SK-MEL-5 (cell line): ENCODE measurements around the gene LRFN3. TPM values are rescaled to one million over a fixed set of nuclear protein-coding genes. Genes with fewer than 3 reads are reported as not detected.

Experiments
- DNase-seq: peaks from one replicate; pipeline ENCODE4 v3.0.0-alpha.2; 2016; ENCODE audit warnings: low read depth, low spot score
- in situ Hi-C: cut with HindIII; loops from 2 replicates; pipeline ENCODE4 v1.10.0; 2016; ENCODE audit warnings: low sequenced_read_pairs, high pct_unique_total_duplicates, low pct_unique_long_range_greater_than_20kb
- total RNA-seq: library from RNA; depleted of rRNA; stranded (reverse); fragments of >200 nt; shearing (Covaris generic); gene quantifications from 2 replicates; pipeline ENCODE4 v1.2.3, GENCODE V29; 2014

Gene LRFN3
- total RNA-seq, 1 experiment from 2014 or later: 1.8 TPM

DNA sequence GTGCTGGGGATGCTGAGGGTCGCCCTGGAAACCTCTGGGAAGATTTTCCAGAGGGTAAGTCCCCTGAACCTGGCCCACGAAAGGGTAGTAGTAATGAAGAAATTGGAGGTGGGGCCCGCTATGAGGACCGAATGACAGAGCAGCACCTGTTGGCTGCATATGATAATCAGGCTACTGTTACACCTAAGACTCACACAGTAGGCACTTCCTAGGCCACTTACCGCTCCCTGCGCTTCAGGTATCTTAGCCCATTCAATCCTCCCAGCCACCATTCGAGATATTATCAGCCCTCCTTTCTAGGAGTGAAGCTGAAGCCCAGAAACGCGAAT is 4.3 kb upstream of the LRFN3 start:
- in situ Hi-C loops: no loop called here
- no peak for DNase-seq

GRCh38 chr19:35932291-35932936 is 3.8 kb upstream of the LRFN3 start:
- DNase-seq: no peak
- in situ Hi-C loops: no loop called here

DNA sequence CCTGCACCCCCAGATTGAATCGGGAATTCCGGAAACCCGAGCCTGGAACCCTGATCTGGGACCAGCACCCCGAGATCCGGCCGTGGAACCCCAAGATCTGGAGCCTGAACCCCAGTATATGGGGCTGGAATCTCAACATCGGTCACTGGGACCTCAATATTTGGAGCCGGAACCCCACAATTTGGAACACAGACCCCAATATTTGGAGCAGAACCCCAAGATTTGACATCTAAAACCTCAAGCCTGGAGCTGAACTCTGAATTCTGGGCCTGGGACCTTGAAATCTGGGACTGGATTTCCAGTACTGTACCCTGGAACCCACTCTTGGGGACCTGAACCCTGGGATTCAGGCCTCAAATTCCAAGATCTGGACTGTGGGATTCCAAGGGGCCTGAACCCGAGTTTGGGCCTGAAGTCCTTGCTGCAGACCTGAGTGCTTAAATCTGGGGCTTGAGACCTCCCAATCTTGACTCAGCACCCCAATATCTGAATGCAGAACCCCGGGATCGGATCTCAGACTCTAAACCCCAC is 629 bp downstream of the LRFN3 start:
- no peak for DNase-seq
- in situ Hi-C loops: no loop called here

- DNase-seq: no peak
- in situ Hi-C loops: no loop called here
Observed at GRCh38 chr19:35937345-35938281, 1.4 kb downstream of the LRFN3 start.

GRCh38 chr19:35938282-35939224 is 2.4 kb downstream of the LRFN3 start:
- in situ Hi-C loops: no loop called here
- DNase-seq: no peak

DNA sequence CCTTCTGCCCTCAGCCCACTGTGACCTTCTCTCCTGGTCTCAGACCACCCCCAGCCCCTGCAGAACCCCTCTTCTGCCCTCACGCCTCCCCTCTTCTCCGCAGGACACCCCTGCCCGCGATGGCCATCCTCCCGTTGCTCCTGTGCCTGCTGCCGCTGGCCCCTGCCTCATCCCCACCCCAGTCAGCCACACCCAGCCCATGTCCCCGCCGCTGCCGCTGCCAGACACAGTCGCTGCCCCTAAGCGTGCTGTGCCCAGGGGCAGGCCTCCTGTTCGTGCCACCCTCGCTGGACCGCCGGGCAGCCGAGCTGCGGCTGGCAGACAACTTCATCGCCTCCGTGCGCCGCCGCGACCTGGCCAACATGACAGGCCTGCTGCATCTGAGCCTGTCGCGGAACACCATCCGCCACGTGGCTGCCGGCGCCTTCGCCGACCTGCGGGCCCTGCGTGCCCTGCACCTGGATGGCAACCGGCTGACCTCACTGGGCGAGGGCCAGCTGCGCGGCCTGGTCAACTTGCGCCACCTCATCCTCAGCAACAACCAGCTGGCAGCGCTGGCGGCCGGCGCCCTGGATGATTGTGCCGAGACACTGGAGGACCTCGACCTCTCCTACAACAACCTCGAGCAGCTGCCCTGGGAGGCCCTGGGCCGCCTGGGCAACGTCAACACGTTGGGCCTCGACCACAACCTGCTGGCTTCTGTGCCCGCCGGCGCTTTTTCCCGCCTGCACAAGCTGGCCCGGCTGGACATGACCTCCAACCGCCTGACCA is 3.3 kb downstream of the LRFN3 start:
- no peak for DNase-seq
- in situ Hi-C loops: no loop called here

DNA sequence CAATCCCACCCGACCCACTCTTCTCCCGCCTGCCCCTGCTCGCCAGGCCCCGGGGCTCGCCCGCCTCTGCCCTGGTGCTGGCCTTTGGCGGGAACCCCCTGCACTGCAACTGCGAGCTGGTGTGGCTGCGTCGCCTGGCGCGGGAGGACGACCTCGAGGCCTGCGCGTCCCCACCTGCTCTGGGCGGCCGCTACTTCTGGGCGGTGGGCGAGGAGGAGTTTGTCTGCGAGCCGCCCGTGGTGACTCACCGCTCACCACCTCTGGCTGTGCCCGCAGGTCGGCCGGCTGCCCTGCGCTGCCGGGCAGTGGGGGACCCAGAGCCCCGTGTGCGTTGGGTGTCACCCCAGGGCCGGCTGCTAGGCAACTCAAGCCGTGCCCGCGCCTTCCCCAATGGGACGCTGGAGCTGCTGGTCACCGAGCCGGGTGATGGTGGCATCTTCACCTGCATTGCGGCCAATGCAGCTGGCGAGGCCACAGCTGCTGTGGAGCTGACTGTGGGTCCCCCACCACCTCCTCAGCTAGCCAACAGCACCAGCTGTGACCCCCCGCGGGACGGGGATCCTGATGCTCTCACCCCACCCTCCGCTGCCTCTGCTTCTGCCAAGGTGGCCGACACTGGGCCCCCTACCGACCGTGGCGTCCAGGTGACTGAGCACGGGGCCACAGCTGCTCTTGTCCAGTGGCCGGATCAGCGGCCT is 4.1 kb downstream of the LRFN3 start:
- no peak for DNase-seq
- in situ Hi-C loops: no loop called here

DNA sequence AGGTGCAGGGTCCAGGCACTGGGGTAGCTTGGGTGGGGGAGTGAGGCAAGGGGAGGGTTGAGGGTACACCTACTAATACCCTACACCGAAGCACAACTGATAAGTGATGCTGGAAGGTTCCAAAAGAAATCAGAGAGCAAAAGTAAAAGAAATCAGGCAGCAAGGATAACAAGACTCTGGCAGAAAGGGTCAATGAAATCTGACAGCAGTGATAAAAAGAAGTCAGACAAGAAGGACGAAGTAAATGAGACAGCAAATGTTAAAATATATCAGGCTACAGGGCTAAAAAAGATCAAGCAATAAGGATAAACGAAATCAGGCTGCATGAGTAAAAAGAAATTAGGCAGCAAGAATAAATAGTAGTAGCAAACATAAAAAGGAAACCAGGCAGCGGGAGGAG is 4.7 kb downstream of the LRFN3 start:
- DNase-seq: no peak
- in situ Hi-C loops: no loop called here

GRCh38 chr19:35942235-35942634 is 6.1 kb downstream of the LRFN3 start:
- in situ Hi-C loops: no loop called here

DNA sequence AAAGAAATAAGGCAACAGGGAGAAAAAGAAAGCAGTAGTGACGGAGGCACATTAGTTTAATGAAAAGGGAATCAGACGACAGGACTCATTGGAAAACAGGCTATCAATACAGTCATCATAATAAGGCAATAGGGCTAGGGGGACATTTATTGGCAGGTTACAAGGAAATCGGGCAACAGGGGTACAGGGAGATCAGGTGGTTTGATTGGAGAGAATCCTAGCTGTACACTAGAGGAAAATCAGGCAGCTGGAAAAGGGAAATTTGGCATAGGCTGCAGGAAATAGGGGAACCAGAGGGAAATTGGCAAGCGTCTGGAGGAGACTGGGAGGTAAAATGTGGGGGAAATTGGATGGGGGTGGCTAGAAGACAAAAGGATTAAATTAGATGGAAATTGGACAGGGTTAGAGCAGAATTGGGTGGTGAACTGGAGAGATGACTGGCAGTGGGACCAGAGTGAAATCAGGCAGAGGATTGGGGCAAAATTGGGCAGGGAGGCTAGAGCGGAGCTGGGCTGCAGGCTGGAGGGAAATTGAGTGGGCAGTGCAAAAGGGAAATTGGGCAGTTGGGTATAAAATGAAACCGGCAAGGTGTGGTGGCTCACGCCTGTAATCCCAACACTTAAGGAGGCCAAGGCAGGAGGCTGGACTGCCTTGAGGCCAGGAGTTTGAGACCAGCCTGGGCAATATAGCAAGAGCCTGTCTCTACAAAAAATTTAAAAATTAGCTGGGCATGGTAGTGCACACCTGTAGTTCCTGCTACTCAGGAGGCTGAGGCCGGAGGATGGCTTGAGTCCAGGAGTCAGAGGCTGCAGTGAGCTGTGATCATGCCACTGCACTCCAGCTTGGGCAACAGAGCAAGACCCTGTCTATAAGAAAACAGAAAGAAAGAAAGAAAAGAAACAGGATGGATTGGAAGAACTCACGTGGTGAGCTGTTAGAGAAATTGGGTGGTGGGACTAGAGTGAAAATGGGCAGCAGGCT is 7.4 kb downstream of the LRFN3 start:
- in situ Hi-C loops: no loop called here

More at GRCh38 chr19:35942235-35942634, 6.1 kb downstream of the LRFN3 start:
- no peak for DNase-seq

GRCh38 chr19:35944556-35944955 is 8.4 kb downstream of the LRFN3 start:
- in situ Hi-C loops: no loop called here
- DNase-seq: no peak

More for the DNA sequence above, 7.4 kb downstream of the LRFN3 start:
- no peak for DNase-seq

DNA sequence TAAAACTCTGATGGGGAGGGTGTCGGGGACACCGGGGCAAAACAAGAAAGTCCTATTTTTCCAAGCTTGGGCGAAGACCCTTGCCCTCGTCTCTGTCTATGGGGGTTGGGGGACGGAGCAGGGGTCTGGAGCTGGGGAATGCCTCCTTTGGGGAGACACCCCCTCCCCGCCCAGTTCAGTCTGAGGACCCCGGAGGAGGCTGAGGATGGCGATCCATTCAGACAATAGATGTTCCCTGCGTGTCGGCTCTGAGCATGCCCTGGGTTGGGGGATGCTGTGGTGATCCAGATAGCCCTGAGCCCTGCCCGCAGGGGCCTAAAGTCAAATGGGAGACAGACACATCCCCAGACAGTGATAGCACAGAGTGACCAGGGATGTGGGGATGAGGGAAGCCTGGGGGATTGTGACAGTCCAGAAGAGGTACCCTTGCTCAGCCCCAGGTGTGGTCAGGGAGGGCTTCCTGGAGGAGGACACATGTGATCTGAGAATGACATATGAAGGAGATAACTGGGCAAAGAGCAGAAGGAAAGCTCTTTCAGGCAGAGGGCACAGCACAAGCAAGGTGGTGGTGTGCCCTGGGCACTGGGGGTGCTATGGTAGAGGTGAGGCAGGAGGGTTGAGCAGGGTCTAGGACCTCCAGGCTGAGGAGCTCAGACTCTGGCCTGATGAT is 9.1 kb downstream of the LRFN3 start:
- no peak for DNase-seq
- in situ Hi-C loops: no loop called here

- in situ Hi-C loops: no loop called here
- no peak for DNase-seq
Observed at GRCh38 chr19:35946203-35946602, 10.0 kb downstream of the LRFN3 start.

GRCh38 chr19:35949131-35949530 is 13.0 kb downstream of the LRFN3 start:
- in situ Hi-C loops: no loop called here
- no peak for DNase-seq
